ENCODE data around the gene ITPKB. TPM values are rescaled to one million over a fixed set of nuclear protein-coding genes. Genes with fewer than 3 reads are reported as not detected.

Gene ITPKB
- total and polyA plus RNA-seq, 7 donors: 1.4 to 80.9 (median 52.4) TPM

DNA sequence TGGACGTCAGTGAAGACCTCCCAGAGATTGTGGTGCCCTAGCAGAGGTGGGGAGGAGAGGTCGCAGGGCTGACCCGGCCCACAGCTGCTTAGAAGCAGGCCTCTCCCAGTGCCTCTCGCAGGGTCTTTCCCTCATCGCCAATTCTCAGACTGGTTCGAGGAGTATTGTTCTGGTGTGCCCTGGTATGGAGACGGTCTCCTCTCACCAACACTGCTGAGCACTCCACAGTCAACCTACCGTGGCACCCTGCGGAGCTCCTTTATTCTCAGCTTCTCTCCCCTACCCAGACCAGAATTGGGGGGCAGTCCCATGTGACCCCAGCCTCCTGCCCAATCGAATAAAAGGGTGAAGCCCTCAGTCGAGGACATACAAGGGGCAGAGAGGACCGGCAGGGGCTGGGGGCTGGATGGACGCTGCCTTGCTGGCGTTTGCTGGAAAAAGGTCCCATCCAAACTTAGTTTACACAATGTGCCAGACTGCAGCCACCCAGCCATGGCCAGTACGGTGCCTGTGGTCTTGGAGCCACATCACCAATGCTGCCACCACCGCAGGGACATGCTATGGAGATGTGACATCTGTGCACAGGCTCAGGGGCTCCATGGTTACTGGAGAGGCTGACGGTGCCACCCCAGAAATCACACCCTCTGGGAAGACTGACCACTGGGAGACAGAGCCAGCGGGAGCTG is 109.7 kb downstream of the ITPKB start:
- no peaks in the 10 kb centered on the region for H3K27me3 ChIP-seq
- peaks cover 0 to 69% (median 54%) of the 10 kb centered on the region in 4 donors for H3K4me1 ChIP-seq
- intact Hi-C loops (cut with DNase I): no loop called here
- peak overlapping the region; percentile 44 to 85 (median 62) for H3K27ac ChIP-seq
- 92 to 94% methylated on average over 18 of the region's 18 CpGs for WGBS, 2 donors
- TF ChIP-seq CTCF (IDR thresholded peaks at IDR 0.05): no peak
- peak; percentile 63 for DNase-seq
- H3K9me3 ChIP-seq: no peaks in the 10 kb centered on the region
- peaks cover 0 to 21% (median 8%) of the 10 kb centered on the region in 4 donors for H3K36me3 ChIP-seq
- H3K4me3 ChIP-seq: no peak overlapping the region

DNA sequence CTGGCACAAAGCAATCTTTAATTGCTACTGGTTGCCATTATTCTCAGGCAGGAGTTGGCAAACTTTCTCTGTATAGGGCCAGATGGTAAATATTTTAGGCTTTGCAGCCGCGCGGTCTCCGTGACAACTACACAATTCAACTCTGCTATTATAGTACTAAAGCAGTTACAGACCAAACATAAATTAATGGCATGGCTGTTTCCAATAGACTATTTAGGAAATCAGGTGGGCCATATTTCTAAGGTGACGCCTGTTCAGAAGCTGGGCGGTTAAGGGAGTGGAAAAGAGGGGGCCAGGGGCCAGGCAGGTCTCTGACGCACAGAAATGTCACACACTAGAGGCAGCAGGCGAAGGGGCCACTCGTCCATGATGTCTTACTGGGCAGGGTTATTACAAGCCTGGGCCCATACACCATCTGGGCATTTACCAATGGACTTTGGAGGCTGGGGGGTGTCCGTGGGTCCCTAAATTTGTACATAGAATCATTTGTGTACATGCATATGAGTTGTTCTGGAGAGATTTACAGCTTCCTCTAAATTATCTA is 110.4 kb downstream of the ITPKB start:
- no peak for TF ChIP-seq POLR2A (IDR thresholded peaks at IDR 0.05)
- no peak for TF ChIP-seq CTCF (IDR thresholded peaks at IDR 0.05)
- peak in 1 of 4 donors; percentile 84 for TF ChIP-seq EP300 (IDR thresholded peaks at IDR 0.05)
- peak in 2 of 4 donors; percentile 13 to 39 for TF ChIP-seq POLR2AphosphoS5 (IDR thresholded peaks at IDR 0.05)
- Histone ChIP-seq H3K4me3 (no peak overlapping the region), H3K4me1 (peaks cover 0 to 63% (median 47%) of the 10 kb centered on the region in 4 donors), H3K27me3 (no peaks in the 10 kb centered on the region), H3K9me3 (no peaks in the 10 kb centered on the region), H3K36me3 (peaks cover 0 to 16% (median 8%) of the 10 kb centered on the region in 4 donors), H3K27ac (peak overlapping the region; percentile 44 to 85 (median 62))
- intact Hi-C loops (cut with DNase I): no loop called here
- peak; percentile 70 for DNase-seq
- 24 to 70% methylated on average over 10 of the region's 10 CpGs for WGBS, 2 donors

- intact Hi-C loops (cut with DNase I): loop anchor here (2.0 kb wide), 1 partner anchor 201 kb away; no protein-coding TSS in a partner anchor
- H3K27ac ChIP-seq: peak overlapping the region; percentile 44 to 85 (median 62)
- 75 to 77% methylated on average over 11 of the region's 11 CpGs for WGBS, 2 donors
Observed at GRCh38 chr1:226627924-226628611, 111.0 kb downstream of the ITPKB start.

More at GRCh38 chr1:226627924-226628611, 111.0 kb downstream of the ITPKB start:
- H3K27me3 ChIP-seq: no peaks in the 10 kb centered on the region
- TF ChIP-seq POLR2AphosphoS5 (IDR thresholded peaks at IDR 0.05) (no peak), POLR2A (IDR thresholded peaks at IDR 0.05) (no peak), EP300 (IDR thresholded peaks at IDR 0.05) (no peak), CTCF (IDR thresholded peaks at IDR 0.05) (no peak)
- no peak overlapping the region for H3K4me3 ChIP-seq
- no peaks in the 10 kb centered on the region for H3K9me3 ChIP-seq
- H3K36me3 ChIP-seq: peaks cover 0 to 10% (median 7%) of the 10 kb centered on the region in 4 donors
- H3K4me1 ChIP-seq: peaks cover 0 to 57% (median 41%) of the 10 kb centered on the region in 4 donors
- DNase-seq: peak; percentile 64
